GM19397 (cell line): Measurements from ENCODE around the gene DDX27.

Source experiments
- ATAC-seq: cut with Tn5 transposase; IDR thresholded peaks from one replicate; pipeline ENCODE4 v1.9.1; 2021; ENCODE audit warnings: mild to moderate bottlenecking, moderate library complexity; ENCODE audit not compliant: unreplicated experiment

The DDX27 gene

DNA sequence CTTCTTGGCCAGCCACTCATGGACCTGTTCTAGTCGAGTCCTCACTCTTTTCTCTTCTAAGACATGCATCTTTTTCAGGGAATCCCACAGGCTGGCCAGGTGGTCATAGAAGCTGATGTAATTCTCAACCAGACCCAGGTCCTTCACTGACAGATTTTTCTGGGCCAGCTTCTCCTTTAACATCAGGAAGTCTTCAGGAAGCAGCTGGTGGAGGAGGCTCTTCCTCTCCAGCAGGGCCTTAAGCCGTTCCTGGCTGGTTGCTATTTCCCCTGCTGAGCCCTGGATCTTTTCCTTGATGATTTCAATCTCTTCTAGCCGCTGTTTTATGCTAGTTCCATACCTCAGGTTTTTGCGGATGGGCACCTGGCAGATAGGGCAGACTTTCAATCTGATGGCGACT, 28.6 kb downstream of the DDX27 start:
- no peak for ATAC-seq

DNA sequence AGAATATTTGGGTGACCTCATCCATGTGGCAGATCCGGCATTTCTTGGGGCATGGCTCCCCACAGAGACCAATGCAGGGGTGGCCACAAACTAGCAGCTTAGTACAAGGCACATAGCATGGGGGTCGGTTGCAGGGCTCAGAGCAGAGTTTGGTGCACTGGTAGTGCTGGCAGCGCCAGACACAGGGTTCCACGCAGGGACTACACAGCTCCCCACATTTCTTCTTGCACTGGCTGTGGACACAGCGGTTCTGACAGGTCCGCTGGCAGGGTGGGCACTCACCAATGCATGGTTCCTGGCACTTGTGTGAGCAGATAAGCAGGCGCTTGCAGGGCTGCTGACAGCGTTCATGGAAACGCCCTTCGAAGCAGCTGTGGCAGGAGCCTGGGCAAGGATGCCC, 29.1 kb downstream of the DDX27 start:
- no peak for ATAC-seq

DNA sequence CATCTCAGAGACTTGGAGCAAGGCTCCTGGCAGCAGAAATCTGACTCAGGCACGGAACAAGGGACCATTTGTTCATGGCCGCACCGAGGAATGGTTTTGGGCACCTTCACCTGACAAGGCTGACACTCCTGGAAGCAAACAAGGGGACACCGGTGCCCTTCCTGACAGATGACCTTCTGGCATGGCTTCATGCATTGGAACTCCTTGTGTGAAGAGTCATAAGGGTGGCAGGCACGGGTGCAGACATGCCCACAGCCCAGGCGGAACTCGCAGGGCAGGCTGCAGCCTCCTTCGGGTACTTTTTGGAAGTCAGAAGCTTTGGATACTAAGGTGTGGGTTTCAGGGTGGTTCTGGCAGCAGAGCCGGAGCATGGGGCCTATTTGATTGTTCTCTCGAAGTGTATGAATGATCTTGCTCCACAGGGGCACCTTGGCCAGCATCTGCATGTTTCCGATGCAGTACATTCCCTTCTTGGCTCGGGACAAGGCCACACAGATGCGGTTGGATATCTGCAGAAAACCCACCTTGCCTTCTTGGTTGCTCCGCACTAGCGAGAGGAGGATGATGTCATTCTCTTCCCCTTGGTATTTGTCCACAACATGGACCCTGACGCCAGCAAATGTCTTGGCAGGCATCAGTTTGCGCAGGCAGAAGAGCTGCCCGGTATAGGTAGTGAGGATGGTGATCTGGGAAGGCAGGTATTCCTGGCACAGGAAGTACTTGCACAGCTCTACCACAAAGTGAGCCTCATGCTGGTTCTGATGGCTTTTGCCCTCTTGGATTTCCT, 29.9 kb downstream of the DDX27 start:
- no peak for ATAC-seq

DNA sequence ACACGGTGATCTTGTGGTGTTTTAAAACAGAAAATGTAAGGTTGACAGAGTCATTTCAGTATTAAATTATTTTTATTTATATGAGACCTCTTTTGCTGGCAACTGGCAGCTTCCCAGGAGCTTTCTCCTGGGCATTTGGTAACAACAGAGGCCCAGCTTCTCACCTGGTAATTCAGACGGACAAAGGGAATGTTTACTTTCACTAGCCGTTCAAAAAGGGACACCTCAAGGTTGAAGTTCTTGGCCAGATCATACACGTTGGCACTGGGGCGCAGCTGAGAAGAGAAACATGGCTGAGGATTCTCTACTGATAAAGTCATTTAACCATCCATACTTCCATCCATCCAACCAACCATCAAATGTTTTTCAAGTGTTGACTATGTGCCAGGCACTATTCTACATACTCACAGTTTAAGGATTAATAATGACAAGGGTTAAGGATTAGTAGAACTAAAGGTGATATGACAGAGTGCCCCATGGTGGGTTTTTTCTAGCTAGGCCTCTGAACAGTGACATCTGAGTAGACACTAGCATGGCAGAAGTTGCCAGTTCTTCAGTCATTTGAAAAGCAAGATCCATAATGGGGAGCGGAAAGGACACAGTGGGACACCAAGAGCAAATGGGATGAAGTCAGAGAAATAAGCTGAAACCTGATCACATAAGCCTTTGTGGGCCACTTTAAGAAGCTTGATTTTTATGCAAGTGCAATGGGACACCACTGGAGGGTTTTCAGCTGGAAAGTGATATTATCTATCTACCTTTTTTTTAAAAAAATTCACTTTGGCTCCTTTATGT, 33.5 kb downstream of the DDX27 start:
- no peak for ATAC-seq

DNA sequence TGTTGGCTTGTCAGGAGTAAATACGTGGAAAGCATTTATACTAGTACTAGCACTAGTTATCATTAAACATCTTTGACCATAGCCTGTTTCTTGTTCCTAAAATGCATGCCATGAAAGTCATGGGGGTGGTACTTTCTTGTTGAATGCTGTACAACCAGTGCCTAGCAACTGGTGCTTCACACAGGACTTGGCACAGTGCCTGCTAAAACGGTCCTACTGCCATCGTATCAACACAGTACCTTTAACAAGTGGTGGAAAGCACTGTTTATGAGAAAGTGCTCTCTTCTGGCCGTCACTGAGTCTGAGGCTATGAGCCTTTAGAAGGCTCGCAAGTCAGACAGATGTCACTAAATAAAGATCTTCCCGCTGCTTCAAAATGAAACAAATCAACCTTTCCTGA, 37.0 kb downstream of the DDX27 start:
- no peak for ATAC-seq

DNA sequence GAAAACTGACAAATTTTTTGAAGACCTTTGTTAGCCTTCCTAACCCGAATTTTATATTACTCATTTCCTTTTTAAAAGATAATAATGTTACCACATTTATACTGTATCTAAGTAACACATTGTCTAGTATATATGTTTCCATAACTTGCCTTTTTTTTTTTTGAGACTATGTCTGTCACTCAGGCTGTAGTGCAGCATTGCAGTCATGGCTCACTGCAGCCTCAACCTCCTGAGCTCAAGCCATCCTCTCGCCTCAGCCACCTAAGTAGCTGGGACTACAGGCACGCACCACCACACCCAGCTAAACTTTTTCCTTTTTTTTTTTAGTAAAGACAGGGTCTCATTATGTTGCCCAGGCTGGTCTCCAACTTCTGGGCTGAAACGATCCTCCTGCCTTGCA, 40.1 kb downstream of the DDX27 start:
- no peak for ATAC-seq

DNA sequence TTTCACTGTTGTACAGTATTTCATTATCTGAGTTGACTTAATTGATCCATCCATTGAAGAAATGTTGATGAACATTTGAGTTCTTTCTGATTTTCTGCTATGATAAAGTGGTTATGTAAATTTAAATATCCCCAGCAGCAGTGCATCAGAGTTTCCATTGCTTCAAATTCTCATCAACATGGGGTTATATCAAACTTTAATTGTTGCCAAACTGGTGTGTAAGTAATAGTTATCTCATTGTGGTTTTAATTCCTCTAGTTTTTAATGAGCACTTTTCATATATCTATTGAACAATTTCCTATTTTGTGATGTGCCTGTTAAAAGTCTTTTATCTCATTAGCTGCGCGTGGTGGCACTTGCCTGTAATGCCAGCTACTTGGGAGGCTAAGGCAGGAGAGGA, 40.6 kb downstream of the DDX27 start:
- ATAC-seq = no peak

- ATAC-seq = no peak
Observed at GRCh38 chr20:49260218-49260617, 41.0 kb downstream of the DDX27 start.

DNA sequence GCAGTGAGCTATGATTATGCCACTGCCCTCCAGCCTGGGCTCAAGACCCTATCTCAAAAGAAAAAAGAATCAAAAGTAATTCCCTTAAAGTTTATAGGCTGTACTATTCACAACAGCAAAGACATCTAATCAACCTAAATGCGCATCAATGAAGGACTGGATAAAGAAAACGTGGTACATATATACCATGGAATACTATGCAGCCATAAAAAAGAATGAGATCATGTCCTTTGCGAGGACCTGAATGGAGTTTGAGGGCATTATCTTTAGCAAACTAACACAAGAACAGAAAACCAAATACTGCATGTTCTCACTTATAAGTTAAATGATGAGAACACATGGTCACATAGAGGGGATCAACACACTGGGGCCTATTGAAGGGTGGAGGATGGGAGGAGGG, 42.0 kb downstream of the DDX27 start:
- ATAC-seq = no peak

GRCh38 chr20:49262444-49262843, 43.2 kb downstream of the DDX27 start:
- no peak for ATAC-seq

- no peak for ATAC-seq
Observed at GRCh38 chr20:49267327-49267726, 48.1 kb downstream of the DDX27 start.

GRCh38 chr20:49268600-49269365, 49.6 kb downstream of the DDX27 start:
- ATAC-seq = no peak

GRCh38 chr20:49270177-49270576, 51.0 kb downstream of the DDX27 start:
- no peak for ATAC-seq

- no peak for ATAC-seq
Observed at GRCh38 chr20:49270736-49271135, 51.5 kb downstream of the DDX27 start.

DNA sequence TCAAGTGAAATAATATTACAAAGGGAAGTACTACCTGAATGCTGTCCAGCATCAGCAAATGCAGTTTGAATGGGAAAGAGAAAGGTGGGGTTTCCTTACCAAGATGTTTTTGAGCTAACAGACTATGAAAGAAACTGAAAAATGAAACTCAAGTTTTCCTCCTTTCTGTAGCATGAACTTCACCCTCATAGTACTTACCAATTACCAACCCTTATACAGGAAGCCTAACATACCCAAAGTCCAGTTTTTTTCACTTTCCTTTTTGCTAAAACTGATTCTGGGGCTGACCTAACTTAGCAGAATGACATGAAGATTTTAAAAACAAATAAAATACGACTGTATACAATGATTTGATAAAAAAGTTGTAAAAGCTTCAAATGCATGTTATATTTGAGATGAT, 53.4 kb downstream of the DDX27 start:
- no peak for ATAC-seq

GRCh38 chr20:49273696-49274277, 54.6 kb downstream of the DDX27 start:
- no peak for ATAC-seq

- ATAC-seq = no peak
Observed at GRCh38 chr20:49275216-49275615, 56.0 kb downstream of the DDX27 start.

DNA sequence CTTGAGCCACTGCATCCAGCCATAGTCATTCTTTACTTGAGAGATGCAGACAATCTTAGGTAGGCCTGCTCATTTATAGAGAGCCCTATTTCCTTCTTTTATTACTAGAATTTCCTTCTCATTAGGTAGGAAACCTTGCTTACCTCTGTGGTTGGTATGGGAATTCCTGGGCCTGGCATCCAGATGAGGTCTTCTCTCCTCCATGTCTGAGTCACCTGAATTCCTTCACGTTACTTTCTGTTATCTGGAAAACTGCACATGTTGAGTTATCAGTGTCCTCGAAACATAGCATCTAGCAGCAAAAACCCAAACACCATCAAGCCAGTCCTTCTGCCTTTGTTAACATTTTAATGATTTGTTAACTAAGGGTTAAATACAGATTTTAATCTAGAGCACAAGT, 56.4 kb downstream of the DDX27 start:
- no peak for ATAC-seq

DNA sequence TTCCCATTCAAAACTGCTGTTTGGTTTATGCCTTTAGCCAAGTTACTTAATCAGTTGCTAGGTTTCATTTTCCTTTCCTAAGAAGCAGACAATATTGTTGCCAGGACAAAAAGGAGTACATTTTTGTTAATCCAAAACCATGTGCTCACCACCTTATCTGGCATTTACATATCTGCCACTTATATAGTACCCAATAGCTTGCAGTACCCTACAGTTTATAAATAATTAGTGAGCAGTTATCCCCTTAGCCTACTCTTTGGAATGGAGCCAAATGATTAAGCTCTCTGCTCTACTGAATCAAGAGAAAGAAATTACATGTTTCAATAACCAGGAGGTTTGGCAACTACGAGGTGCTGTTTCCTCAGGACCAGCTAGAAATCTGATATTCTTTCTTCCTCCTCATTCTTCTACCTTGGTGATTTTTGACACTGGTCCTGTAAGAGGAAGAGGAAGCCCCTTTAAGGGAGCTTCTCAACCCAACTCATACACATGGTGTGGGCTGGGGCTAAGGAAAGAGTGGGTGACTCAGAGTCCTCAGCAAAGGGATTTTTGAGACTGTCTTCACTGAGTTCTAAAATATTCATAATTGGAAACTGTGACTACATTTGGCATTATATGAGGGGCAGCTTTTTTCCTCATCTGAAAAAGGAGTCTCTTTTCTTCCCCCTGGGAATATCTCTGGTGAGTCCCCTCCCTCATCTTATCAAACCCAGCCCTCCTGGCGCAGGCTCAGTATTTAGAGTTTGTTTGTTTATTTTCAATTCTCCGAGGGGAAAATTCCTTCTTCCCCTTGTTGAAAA, 57.1 kb downstream of the DDX27 start:
- no peak for ATAC-seq

DNA sequence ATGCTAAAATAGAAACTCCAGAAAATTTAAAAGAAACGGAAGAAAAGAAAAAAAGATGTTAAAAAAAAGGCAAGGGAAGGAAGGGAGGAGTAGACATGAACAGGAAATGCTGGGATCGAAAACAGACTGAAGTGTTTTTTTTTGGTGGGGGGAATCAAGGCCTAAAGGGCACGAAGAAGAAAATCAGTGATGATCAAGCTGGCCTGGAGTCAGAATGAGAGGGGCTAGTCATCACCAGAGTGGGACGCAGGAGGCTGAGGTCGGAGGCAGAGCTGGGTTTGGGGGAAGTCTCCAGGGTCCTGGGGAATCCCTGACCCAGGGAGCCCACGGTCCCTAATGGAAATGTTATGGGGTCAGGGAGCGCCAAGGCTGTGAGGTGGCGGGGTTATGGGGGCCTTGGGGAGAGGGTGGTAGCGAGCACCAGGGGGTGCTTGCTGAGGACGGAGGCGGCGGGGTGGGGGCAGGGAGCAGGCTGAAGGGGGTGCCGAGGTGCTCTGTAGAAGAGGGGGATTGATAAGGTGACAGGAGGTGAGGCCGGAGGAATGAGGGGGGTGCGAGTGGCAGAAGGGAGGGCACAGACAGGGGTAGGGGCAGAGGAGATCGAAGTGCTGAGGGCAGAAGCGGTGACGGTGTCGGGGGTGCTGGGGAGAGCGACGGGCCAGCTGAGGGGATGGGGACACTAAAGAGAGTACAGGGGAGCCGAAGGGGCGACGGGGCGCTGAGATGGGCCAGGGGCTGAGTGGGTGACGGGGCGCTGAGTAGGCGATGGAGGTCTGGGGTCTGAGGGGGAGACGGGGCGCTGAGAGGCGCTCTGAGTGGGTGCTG, 58.0 kb downstream of the DDX27 start:
- ATAC-seq = no peak
